ENCODE measurements around the gene TPRX2.

DNA sequence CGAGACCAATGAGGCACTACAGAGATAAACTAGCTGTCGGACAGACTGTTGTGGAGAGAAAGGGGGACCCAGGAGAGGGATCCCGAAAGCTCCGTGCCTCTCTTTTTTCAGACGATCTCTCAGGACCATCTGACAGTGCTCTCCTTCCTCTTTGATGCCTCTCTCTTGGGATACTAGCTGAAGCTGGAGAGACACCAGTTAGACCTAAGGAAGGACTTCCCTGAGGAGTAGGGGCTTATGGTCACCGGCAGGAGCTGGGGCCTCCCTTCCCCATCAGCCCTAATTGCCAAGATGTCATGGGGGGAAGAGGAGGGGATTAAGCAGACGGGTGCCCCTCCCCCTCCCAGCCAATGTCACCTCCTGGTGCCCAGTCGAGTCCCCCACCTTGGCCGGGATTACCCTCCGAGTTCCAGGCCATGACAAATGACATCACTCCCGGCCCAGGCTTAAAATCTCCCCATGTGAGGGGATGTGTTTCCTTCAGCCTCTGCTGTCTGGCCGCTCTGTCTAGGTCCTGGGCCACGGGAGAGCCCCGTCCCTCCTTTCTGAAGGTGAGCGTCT lies 37.5 kb upstream of the TPRX2 start, which contains the start of gene CRX:
- TF ChIP-seq, protein P1, sequence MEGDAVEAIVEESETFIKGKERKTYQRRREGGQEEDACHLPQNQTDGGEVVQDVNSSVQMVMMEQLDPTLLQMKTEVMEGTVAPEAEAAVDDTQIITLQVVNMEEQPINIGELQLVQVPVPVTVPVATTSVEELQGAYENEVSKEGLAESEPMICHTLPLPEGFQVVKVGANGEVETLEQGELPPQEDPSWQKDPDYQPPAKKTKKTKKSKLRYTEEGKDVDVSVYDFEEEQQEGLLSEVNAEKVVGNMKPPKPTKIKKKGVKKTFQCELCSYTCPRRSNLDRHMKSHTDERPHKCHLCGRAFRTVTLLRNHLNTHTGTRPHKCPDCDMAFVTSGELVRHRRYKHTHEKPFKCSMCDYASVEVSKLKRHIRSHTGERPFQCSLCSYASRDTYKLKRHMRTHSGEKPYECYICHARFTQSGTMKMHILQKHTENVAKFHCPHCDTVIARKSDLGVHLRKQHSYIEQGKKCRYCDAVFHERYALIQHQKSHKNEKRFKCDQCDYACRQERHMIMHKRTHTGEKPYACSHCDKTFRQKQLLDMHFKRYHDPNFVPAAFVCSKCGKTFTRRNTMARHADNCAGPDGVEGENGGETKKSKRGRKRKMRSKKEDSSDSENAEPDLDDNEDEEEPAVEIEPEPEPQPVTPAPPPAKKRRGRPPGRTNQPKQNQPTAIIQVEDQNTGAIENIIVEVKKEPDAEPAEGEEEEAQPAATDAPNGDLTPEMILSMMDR (IDR thresholded peaks at IDR 0.05) = no peak
- TF ChIP-seq POLR2A (IDR thresholded peaks at IDR 0.05) = no peak
